GM18520 (cell line): ENCODE results near the gene CNST.
"Not testable (repeated sequence)": the region's sequence is repeated elsewhere in the genome, so short reads cannot be mapped to it uniquely, and the experiment has no call there.

ENCODE experiments used
- ATAC-seq: cut with Tn5 transposase; IDR thresholded peaks from one replicate; pipeline ENCODE4 v1.9.1; 2021; ENCODE audit not compliant: unreplicated experiment

Gene CNST

GRCh38 chr1:246583056-246583440 is 16.8 kb downstream of the CNST start:
- ATAC-seq = no peak

GRCh38 chr1:246583448-246584185 is 17.4 kb downstream of the CNST start:
- ATAC-seq = no peak

- ATAC-seq = no peak
Measured at GRCh38 chr1:246587032-246587431, 20.8 kb downstream of the CNST start.

- no peak for ATAC-seq
Measured at GRCh38 chr1:246587606-246588005, 21.4 kb downstream of the CNST start.

GRCh38 chr1:246588159-246588721 is 22.0 kb downstream of the CNST start:
- no peak for ATAC-seq

GRCh38 chr1:246589919-246590318 is 23.7 kb downstream of the CNST start:
- ATAC-seq = not testable (repeated sequence)

- peak; percentile 23 for ATAC-seq
Measured at GRCh38 chr1:246591047-246591446, 24.8 kb downstream of the CNST start.

- ATAC-seq = peak; percentile 96
Measured at GRCh38 chr1:246591504-246591903, 25.2 kb downstream of the CNST start.

- no peak for ATAC-seq
Measured at GRCh38 chr1:246591958-246592357, 25.7 kb downstream of the CNST start.

- ATAC-seq = no peak
Measured at GRCh38 chr1:246592695-246593094, 26.4 kb downstream of the CNST start.

GRCh38 chr1:246595146-246595545 is 28.9 kb downstream of the CNST start:
- ATAC-seq = no peak

- ATAC-seq = no peak
Measured at GRCh38 chr1:246597340-246597739, 31.1 kb downstream of the CNST start.

GRCh38 chr1:246597971-246598370 is 31.7 kb downstream of the CNST start:
- no peak for ATAC-seq

GRCh38 chr1:246599315-246599714 is 33.1 kb downstream of the CNST start:
- no peak for ATAC-seq

GRCh38 chr1:246600579-246600978 is 34.3 kb downstream of the CNST start:
- no peak for ATAC-seq

- no peak for ATAC-seq
Measured at GRCh38 chr1:246602194-246602593, 35.9 kb downstream of the CNST start.

- ATAC-seq = not testable (repeated sequence)
Measured at GRCh38 chr1:246605231-246605630, 39.0 kb downstream of the CNST start.

- no peak for ATAC-seq
Measured at GRCh38 chr1:246607462-246607861, 41.2 kb downstream of the CNST start.

GRCh38 chr1:246608616-246609376 is 42.5 kb downstream of the CNST start:
- ATAC-seq = peak; percentile 58

GRCh38 chr1:246609632-246610031 is 43.4 kb downstream of the CNST start:
- ATAC-seq = no peak

- no peak for ATAC-seq
Measured at GRCh38 chr1:246613096-246613758, 47.0 kb downstream of the CNST start.

- ATAC-seq = no peak
Measured at GRCh38 chr1:246617156-246617555, 50.9 kb downstream of the CNST start.
